GM23338 (cell line): Measurements from ENCODE around the gene ADAMTS4. TPM values are rescaled to one million over a fixed set of nuclear protein-coding genes. Genes with fewer than 3 reads are reported as not detected.

ENCODE experiments used
- ATAC-seq: fragments of 200-7000 bp; cut with Tn5 transposase; 3 replicates; pipeline ENCODE4 v1.9.1; 2020
- DNase-seq: peaks from one replicate; pipeline ENCODE4 v3.0.0-alpha.2; 2015; ENCODE audit warnings: low spot score
- H2AFZ ChIP-seq: fragments of 200-600 bp; sonication (generic); 2 replicates; pipeline ENCODE4 v1.8.0; 2016; ENCODE audit warnings: antibody characterized with exemption, mild to moderate bottlenecking, moderate library complexity
- H3F3A ChIP-seq: fragments of 200-600 bp; sonication (generic); replicated peaks from 2 replicates; pipeline ENCODE4 v1.8.0; 2017; ENCODE audit warnings: antibody characterized with exemption, mixed run types, low read depth
- H3K27ac ChIP-seq: fragments of 200-600 bp; sonication (generic); 2 replicates; pipeline ENCODE4 v1.6.1; 2016; ENCODE audit warnings: low read depth
- H3K27me3 ChIP-seq: fragments of 200-600 bp; sonication (generic); 2 replicates; pipeline ENCODE4 v1.8.0; 2016; ENCODE audit warnings: mild to moderate bottlenecking, mixed run types, moderate library complexity; ENCODE audit not compliant: insufficient read depth
- H3K36me3 ChIP-seq: fragments of 200-600 bp; sonication (generic); 2 replicates; pipeline ENCODE4 v1.8.0; 2016; ENCODE audit warnings: mild to moderate bottlenecking; ENCODE audit not compliant: insufficient read depth
- H3K4me1 ChIP-seq: fragments of 200-600 bp; sonication (generic); 2 replicates; pipeline ENCODE4 v1.8.0; 2016; ENCODE audit warnings: mild to moderate bottlenecking, moderate library complexity; ENCODE audit not compliant: insufficient read depth
- H3K4me2 ChIP-seq: fragments of 200-600 bp; sonication (generic); 2 replicates; pipeline ENCODE4 v1.7.1; 2017; ENCODE audit warnings: mixed run types
- H3K4me3 ChIP-seq: fragments of 200-600 bp; sonication (generic); 2 replicates; pipeline ENCODE4 v1.6.1; 2016; ENCODE audit warnings: mixed run types
- H3K79me2 ChIP-seq: fragments of 200-600 bp; sonication (generic); replicated peaks from 2 replicates; pipeline ENCODE4 v1.8.0; 2017; ENCODE audit warnings: mild to moderate bottlenecking; ENCODE audit not compliant: insufficient read depth
- H3K9me2 ChIP-seq: fragments of 200-600 bp; sonication (generic); 2 replicates; pipeline ENCODE4 v1.8.0; 2017; ENCODE audit not compliant: insufficient read depth
- H4K20me1 ChIP-seq: fragments of 200-600 bp; sonication (generic); replicated peaks from 2 replicates; pipeline ENCODE4 v1.8.0; 2017; ENCODE audit warnings: mild to moderate bottlenecking; ENCODE audit not compliant: insufficient read depth
- H3K27ac Mint-ChIP-seq: 2 replicates; pipeline ENCODE4 v1.8.0; 2020; ENCODE audit warnings: inconsistent platforms, mild to moderate bottlenecking, moderate library complexity, mixed read lengths
- H3K27me3 Mint-ChIP-seq: 3 replicates; pipeline ENCODE4 v1.8.0; 2022; ENCODE audit warnings: low read depth, mild to moderate bottlenecking, moderate library complexity, mixed read lengths, inconsistent platforms; ENCODE audit not compliant: insufficient read depth, poor library complexity
- H3K36me3 Mint-ChIP-seq: 3 replicates; pipeline ENCODE4 v1.8.0; 2021; ENCODE audit warnings: low read depth, mild to moderate bottlenecking, inconsistent platforms, moderate library complexity, mixed read lengths
- H3K4me1 Mint-ChIP-seq: 3 replicates; pipeline ENCODE4 v1.8.0; 2020; ENCODE audit warnings: mild to moderate bottlenecking, inconsistent platforms, mixed read lengths
- H3K4me3 Mint-ChIP-seq: 3 replicates; pipeline ENCODE4 v1.8.0; 2021; ENCODE audit warnings: moderate library complexity, mild to moderate bottlenecking, inconsistent platforms, mixed read lengths
- H3K9me3 Mint-ChIP-seq: 3 replicates; pipeline ENCODE4 v1.8.0; 2020; ENCODE audit warnings: moderate library complexity, mild to moderate bottlenecking, inconsistent platforms, mixed read lengths
- CREB1 ChIP-seq: fragments of 250-450 bp; sonication (Bioruptor Pico); IDR thresholded peaks from 2 replicates; pipeline ENCODE4 v1.5.0; 2020; ENCODE audit warnings: low read depth, mild to moderate bottlenecking, moderate library complexity
- ETS1 ChIP-seq: IDR thresholded peaks from 2 replicates; pipeline ENCODE4 v1.6.1; 2016; ENCODE audit warnings: antibody characterized with exemption
- EZH2 ChIP-seq: fragments of 200-600 bp; sonication (generic); IDR thresholded peaks from one replicate; pipeline ENCODE4 v1.8.0; 2017; ENCODE audit warnings: antibody characterized with exemption, mild to moderate bottlenecking, low read depth; ENCODE audit not compliant: unreplicated experiment
- EZH2phosphoT487 ChIP-seq: fragments of 200-600 bp; sonication (generic); IDR thresholded peaks from one replicate; pipeline ENCODE4 v1.8.1; 2018; ENCODE audit warnings: antibody characterized with exemption; ENCODE audit not compliant: unreplicated experiment
- POLR2AphosphoS5 ChIP-seq: IDR thresholded peaks from 2 replicates; pipeline ENCODE4 v1.6.1; 2016; ENCODE audit warnings: antibody characterized with exemption, low read depth
- ZNF462 ChIP-seq: fragments of 250-450 bp; sonication (Bioruptor Pico); IDR thresholded peaks from 2 replicates; pipeline ENCODE4 v1.5.0; 2020; ENCODE audit warnings: mild to moderate bottlenecking, moderate library complexity
- polyA plus RNA-seq: library from polyadenylated mRNA; unstranded; fragments of >200 nt; fragmentation: Nextera tagmentation; extraction: Ambion mirVana; gene quantifications from 2 replicates; pipeline ENCODE4 v1.2.1, GENCODE V29; 2016
- total RNA-seq: library from RNA; depleted of rRNA; stranded (reverse); fragments of >200 nt; shearing (Covaris generic); gene quantifications from 2 replicates; pipeline ENCODE4 v1.2.3, GENCODE V29; 2014

ADAMTS4 gene
- total and polyA plus RNA-seq, 2 experiments from 2014 or later: 1.3 to 5.2 TPM

GRCh38 chr1:161157867-161158266 lies 41.0 kb downstream of the ADAMTS4 start (continued):
- TF ChIP-seq ZNF462 (CRISPR knock-in tag): no peak

- H3K4me1 Mint-ChIP-seq: peaks cover 12% of the 10 kb centered on the region; the same call in 2 of the 3 replicates
- H3K36me3 Mint-ChIP-seq: peaks cover 18% of the 10 kb centered on the region
- Histone ChIP-seq H3K4me3 (peak within 1 kb of the TSS; percentile 60), H3K4me2 (peak within 1 kb of the TSS; percentile 76), H3K9me2 (no peaks in the 10 kb centered on the region), H3K27me3 (no peaks in the 10 kb centered on the region), H3K79me2 (0 out of 2 replicates have a peak, but pooled peaks cover 9% of the 10 kb centered on the region), H3K4me1 (peaks cover 10% of the 10 kb centered on the region), H3K27ac (peak within 1 kb of the TSS; percentile 97), H2AFZ (peak within 1 kb of the TSS; percentile 96), H4K20me1 (no peaks in the 10 kb centered on the region), H3K36me3 (no peaks in the 10 kb centered on the region; the same call in 1 of the 2 replicates), H3F3A (peaks cover 14% of the 10 kb centered on the region; the same call in 1 of the 2 replicates)
- peak; percentile 94 for DNase-seq
- TF ChIP-seq ETS1 (peak; percentile 62), CREB1 (CRISPR knock-in tag) (peak; percentile 54; the same call in 1 of the 2 replicates), EZH2 (no peak), EZH2phosphoT487 (no peak), POLR2AphosphoS5 (peak; percentile 69)
- H3K27ac Mint-ChIP-seq: peak within 1 kb of the TSS; percentile 100
- peak within 1 kb of the TSS; percentile 97 for H3K4me3 Mint-ChIP-seq
- ATAC-seq: peak; percentile 96
- H3K9me3 Mint-ChIP-seq: no peaks in the 10 kb centered on the region
- H3K27me3 Mint-ChIP-seq: peaks cover 4% of the 10 kb centered on the region
These were observed 45.0 kb downstream of the ADAMTS4 start, which contains the start of gene UFC1 for GRCh38 chr1:161153682-161154337. TSS of gene UFC1 (plus strand) at chr1:161153978. CDS start at chr1:161153998, 20 bp downstream.
